Trophoblast cell (in vitro differentiated cells and primary cell): Measurements from ENCODE around the gene ELOVL2.

Source experiments
- DNase-seq, 2 donors: peaks; one replicate each; pipeline ENCODE4 v3.0.0-alpha.2; 2016
- H2AFZ ChIP-seq: 2 replicates; pipeline ENCODE4 v1.6.1; 2013; ENCODE audit warnings: low read length, moderate library complexity, mild to moderate bottlenecking; ENCODE audit not compliant: insufficient read depth, poor library complexity
- H2AK5ac ChIP-seq: 2 replicates; pipeline ENCODE4 v1.6.1; 2013; ENCODE audit warnings: mild to moderate bottlenecking, low read length
- H2BK120ac ChIP-seq: 2 replicates; pipeline ENCODE4 v1.6.1; 2013; ENCODE audit warnings: low read length, mild to moderate bottlenecking, moderate library complexity; ENCODE audit not compliant: insufficient read depth, poor library complexity
- H2BK12ac ChIP-seq: 2 replicates; pipeline ENCODE4 v1.6.1; 2013; ENCODE audit warnings: mild to moderate bottlenecking, low read length, moderate library complexity
- H2BK5ac ChIP-seq: 2 replicates; pipeline ENCODE4 v1.6.1; 2013; ENCODE audit warnings: low read length, low read depth, moderate library complexity, mild to moderate bottlenecking; ENCODE audit not compliant: poor library complexity
- H3K14ac ChIP-seq: 2 replicates; pipeline ENCODE4 v1.6.1; 2013; ENCODE audit warnings: mild to moderate bottlenecking, low read length
- H3K18ac ChIP-seq: 2 replicates; pipeline ENCODE4 v1.6.1; 2013; ENCODE audit warnings: mild to moderate bottlenecking, low read length
- H3K23ac ChIP-seq: 2 replicates; pipeline ENCODE4 v1.6.1; 2013; ENCODE audit warnings: low read length
- H3K27ac ChIP-seq: 2 replicates; pipeline ENCODE4 v1.5.1; 2013; ENCODE audit warnings: low read depth, mild to moderate bottlenecking, inconsistent platforms, low read length, moderate library complexity
- H3K27me3 ChIP-seq: 2 replicates; pipeline ENCODE4 v1.6.1; 2013; ENCODE audit warnings: inconsistent platforms, mild to moderate bottlenecking, low read length, moderate library complexity; ENCODE audit not compliant: insufficient read depth
- H3K36me3 ChIP-seq, 2 experiments: 1 replicate in 1 of 2; 2 replicates in 1 of 2; pipeline ENCODE4 v1.6.1; 2013; ENCODE audit warnings: low read length in 2 of 2, mild to moderate bottlenecking in 2 of 2, moderate library complexity in 1 of 2; ENCODE audit not compliant: insufficient read depth in 2 of 2, control insufficient read depth in 1 of 2
- H3K4ac ChIP-seq: 2 replicates; pipeline ENCODE4 v1.6.1; 2013; ENCODE audit warnings: low read depth, mild to moderate bottlenecking, low read length, moderate library complexity
- H3K4me1 ChIP-seq, 2 experiments: 1 replicate in 1 of 2; 2 replicates in 1 of 2; pipeline ENCODE4 v1.6.1; 2013; ENCODE audit warnings: low read length in 2 of 2, mild to moderate bottlenecking in 2 of 2, moderate library complexity in 1 of 2; ENCODE audit not compliant: insufficient read depth in 2 of 2, control insufficient read depth in 1 of 2
- H3K4me2 ChIP-seq: 2 replicates; pipeline ENCODE4 v1.6.1; 2013; ENCODE audit warnings: inconsistent platforms, mild to moderate bottlenecking, low read length, moderate library complexity
- H3K4me3 ChIP-seq: 2 replicates; pipeline ENCODE4 v1.5.1; 2013; ENCODE audit warnings: mild to moderate bottlenecking, low read depth, low read length, inconsistent platforms
- H3K79me1 ChIP-seq: one replicate; pipeline ENCODE4 v1.6.1; 2013; ENCODE audit warnings: low read length
- H3K79me2 ChIP-seq: 2 replicates; pipeline ENCODE4 v1.6.1; 2013; ENCODE audit warnings: low read length, mild to moderate bottlenecking; ENCODE audit not compliant: control insufficient read depth, insufficient read depth, poor library complexity
- H3K9ac ChIP-seq: 2 replicates; pipeline ENCODE4 v1.6.1; 2013; ENCODE audit warnings: mild to moderate bottlenecking, low read length
- H3K9me3 ChIP-seq: 2 replicates; pipeline ENCODE4 v1.6.1; 2013; ENCODE audit warnings: low read depth, mild to moderate bottlenecking, control low read depth, inconsistent platforms, low read length; ENCODE audit not compliant: insufficient read depth
- H4K12ac ChIP-seq: 2 replicates; pipeline ENCODE4 v1.6.1; 2013; ENCODE audit warnings: low read depth, mild to moderate bottlenecking, low read length, moderate library complexity
- H4K8ac ChIP-seq: 2 replicates; pipeline ENCODE4 v1.6.1; 2013; ENCODE audit warnings: low read depth, mild to moderate bottlenecking, low read length, moderate library complexity
- H4K91ac ChIP-seq: one replicate; pipeline ENCODE4 v1.6.1; 2013; ENCODE audit warnings: low read depth, mild to moderate bottlenecking, low read length, moderate library complexity
- WGBS: extraction: QIAGEN DNeasy Blood & Tissue Kit; methylation state at CpG from one replicate; pipeline ENCODE4 v1.1.7; 2013; ENCODE audit warnings: missing lambda C conversion rate; ENCODE audit not compliant: insufficient read length, insufficient coverage; ENCODE audit errors: extremely low coverage; 5-methylcytosine and 5-hydroxymethylcytosine counted together

The ELOVL2 gene

GRCh38 chr6:10981409-10981808, 62.7 kb downstream of the ELOVL2 start:
- H3K9ac ChIP-seq, result no peak overlapping the region
- H2AFZ ChIP-seq, result no peak overlapping the region
- no peaks in the 10 kb centered on the region for H3K9me3 ChIP-seq
- H4K8ac ChIP-seq, result no peak overlapping the region
- no peak overlapping the region for H3K27ac ChIP-seq
- no peak overlapping the region for H3K18ac ChIP-seq
- H2AK5ac ChIP-seq, result no peak overlapping the region
- no peak overlapping the region for H4K12ac ChIP-seq
- DNase-seq, result no peak
- no CpG with 5 or more reads among the region's 1 CpG for WGBS
- H3K4me1 ChIP-seq, result no peaks in the 10 kb centered on the region
- H2BK5ac ChIP-seq, result no peak overlapping the region
- H3K27me3 ChIP-seq, result no peaks in the 10 kb centered on the region
- H4K91ac ChIP-seq, result no peak overlapping the region
- no peaks in the 10 kb centered on the region for H3K36me3 ChIP-seq
- no peaks in the 10 kb centered on the region for H3K79me1 ChIP-seq
- H3K4me3 ChIP-seq, result no peak overlapping the region
- H3K4ac ChIP-seq, result no peak overlapping the region
- H3K23ac ChIP-seq, result no peak overlapping the region
- no peak overlapping the region for H2BK12ac ChIP-seq
- H2BK120ac ChIP-seq, result no peak overlapping the region
- no peak overlapping the region for H3K14ac ChIP-seq
- no peak overlapping the region for H3K4me2 ChIP-seq
- no peaks in the 10 kb centered on the region for H3K79me2 ChIP-seq

DNA sequence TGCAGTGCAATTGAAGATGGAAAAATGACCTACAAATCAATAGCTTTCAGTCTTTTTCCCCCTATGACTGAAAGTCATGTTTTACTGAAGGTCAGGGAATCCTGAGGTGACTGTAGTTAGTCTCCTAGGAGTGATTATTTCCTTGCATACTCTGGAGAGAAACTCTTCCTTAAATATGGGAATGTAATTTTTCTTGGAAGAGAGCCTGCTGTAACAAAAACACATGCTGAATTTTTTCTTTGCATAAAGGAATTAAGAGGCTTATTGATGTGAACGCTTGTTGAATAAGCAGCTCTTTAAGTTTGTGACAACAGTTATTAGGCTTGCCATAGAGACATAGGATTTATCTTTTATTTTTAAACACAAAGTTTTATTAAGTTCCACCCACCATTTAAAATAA, 64.5 kb downstream of the ELOVL2 start:
- no peak overlapping the region for H3K4me3 ChIP-seq
- no peak overlapping the region for H3K18ac ChIP-seq
- no peaks in the 10 kb centered on the region for H3K4me1 ChIP-seq
- no peak overlapping the region for H3K4ac ChIP-seq
- no peak overlapping the region for H2AK5ac ChIP-seq
- H3K79me2 ChIP-seq, result no peaks in the 10 kb centered on the region
- no peak overlapping the region for H3K9ac ChIP-seq
- no peaks in the 10 kb centered on the region for H3K9me3 ChIP-seq
- WGBS, result no CpG with 5 or more reads among the region's 1 CpG
- no peak overlapping the region for H4K8ac ChIP-seq
- no peak overlapping the region for H3K4me2 ChIP-seq
- H2BK5ac ChIP-seq, result no peak overlapping the region
- H3K23ac ChIP-seq, result no peak overlapping the region
- H3K27me3 ChIP-seq, result no peaks in the 10 kb centered on the region
- no peak overlapping the region for H3K27ac ChIP-seq
- no peak overlapping the region for H4K12ac ChIP-seq
- H2BK12ac ChIP-seq, result no peak overlapping the region
- no peak overlapping the region for H2AFZ ChIP-seq
- DNase-seq, result no peak
- no peaks in the 10 kb centered on the region for H3K79me1 ChIP-seq
- H3K36me3 ChIP-seq, result no peaks in the 10 kb centered on the region
- H2BK120ac ChIP-seq, result no peak overlapping the region
- no peak overlapping the region for H3K14ac ChIP-seq
- H4K91ac ChIP-seq, result no peak overlapping the region

DNA sequence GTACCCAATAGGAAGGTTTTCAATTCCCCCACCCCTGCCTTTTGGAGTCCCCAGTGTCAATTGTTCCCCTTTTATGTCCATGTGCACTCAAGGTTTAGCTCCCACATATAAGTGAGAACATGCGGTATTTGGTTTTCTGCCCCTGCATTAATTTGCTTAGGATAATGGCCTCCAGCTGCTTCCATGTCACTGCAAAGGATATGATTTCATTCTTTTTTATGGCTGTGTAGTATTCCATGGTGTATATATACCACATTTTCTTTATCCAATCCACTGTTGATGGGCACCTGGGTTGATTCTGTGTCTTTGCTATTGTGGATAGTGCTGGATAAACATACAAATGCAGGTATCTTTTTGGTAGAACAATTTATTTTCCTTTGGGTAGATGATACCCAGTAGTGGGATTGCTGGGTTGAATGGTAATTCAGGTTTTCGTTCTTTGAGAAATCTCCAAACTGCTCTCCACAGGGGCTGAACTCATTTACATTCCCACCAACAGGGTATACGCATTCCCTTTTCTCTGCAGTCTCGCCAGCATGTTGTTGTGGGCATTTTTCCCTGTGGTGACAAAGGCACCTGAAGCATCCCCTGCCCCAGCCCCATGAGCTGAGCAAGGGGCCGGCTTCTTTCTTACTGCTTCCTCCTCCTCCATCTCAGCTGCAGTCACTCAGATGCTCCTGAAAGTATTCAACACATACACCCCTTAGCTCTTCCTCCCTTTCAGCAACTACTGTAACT, 66.7 kb downstream of the ELOVL2 start:
- no peaks in the 10 kb centered on the region for H3K4me1 ChIP-seq
- no peak overlapping the region for H2AK5ac ChIP-seq
- no peaks in the 10 kb centered on the region for H3K79me2 ChIP-seq
- no peaks in the 10 kb centered on the region for H3K36me3 ChIP-seq
- no peak overlapping the region for H3K14ac ChIP-seq
- H2BK12ac ChIP-seq, result no peak overlapping the region
- no peak overlapping the region for H4K91ac ChIP-seq
- no peak overlapping the region for H3K4ac ChIP-seq
- H3K27ac ChIP-seq, result no peak overlapping the region
- H3K9me3 ChIP-seq, result no peaks in the 10 kb centered on the region
- no peak overlapping the region for H3K23ac ChIP-seq
- no peak overlapping the region for H4K8ac ChIP-seq
- no peak overlapping the region for H2AFZ ChIP-seq
- H2BK120ac ChIP-seq, result no peak overlapping the region
- H3K18ac ChIP-seq, result no peak overlapping the region
- no peak overlapping the region for H3K9ac ChIP-seq
- H2BK5ac ChIP-seq, result no peak overlapping the region
- WGBS, result no CpG with 5 or more reads among the region's 5 CpGs
- H3K4me2 ChIP-seq, result no peak overlapping the region
- H3K27me3 ChIP-seq, result no peaks in the 10 kb centered on the region
- no peaks in the 10 kb centered on the region for H3K79me1 ChIP-seq
- no peak overlapping the region for H3K4me3 ChIP-seq
- no peak for DNase-seq
- no peak overlapping the region for H4K12ac ChIP-seq

DNA sequence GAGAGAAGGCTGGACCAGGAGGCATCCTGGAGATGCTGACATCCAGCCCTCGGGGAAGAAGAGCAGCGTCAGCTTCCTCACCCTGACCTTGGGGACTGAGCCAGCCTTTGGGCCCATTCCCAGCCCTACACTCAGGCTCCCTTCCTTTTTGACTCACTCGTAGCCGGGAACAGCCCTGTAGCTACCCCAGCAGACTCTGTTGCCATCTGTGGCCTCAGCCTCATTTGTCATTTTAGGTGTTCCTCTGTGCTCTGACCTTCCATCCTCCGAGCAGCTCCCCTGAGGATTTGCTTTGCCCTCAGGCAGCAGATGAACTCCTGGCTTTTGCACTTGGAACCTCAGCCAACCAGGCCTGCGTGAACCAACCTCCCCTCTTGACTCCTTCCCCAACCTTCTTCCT, 67.5 kb downstream of the ELOVL2 start:
- H4K8ac ChIP-seq, result no peak overlapping the region
- H2AFZ ChIP-seq, result no peak overlapping the region
- DNase-seq, result no peak
- H2BK5ac ChIP-seq, result no peak overlapping the region
- no peak overlapping the region for H3K4me2 ChIP-seq
- H2BK120ac ChIP-seq, result no peak overlapping the region
- H3K9me3 ChIP-seq, result no peaks in the 10 kb centered on the region
- H3K23ac ChIP-seq, result no peak overlapping the region
- no peak overlapping the region for H3K14ac ChIP-seq
- H3K18ac ChIP-seq, result no peak overlapping the region
- no peaks in the 10 kb centered on the region for H3K4me1 ChIP-seq
- whole genome bisulfite sequencing, result no CpG with 5 or more reads among the region's 6 CpGs
- H3K79me1 ChIP-seq, result no peaks in the 10 kb centered on the region
- H3K9ac ChIP-seq, result no peak overlapping the region
- H4K12ac ChIP-seq, result no peak overlapping the region
- H4K91ac ChIP-seq, result no peak overlapping the region
- no peaks in the 10 kb centered on the region for H3K79me2 ChIP-seq
- no peak overlapping the region for H3K4ac ChIP-seq
- no peak overlapping the region for H2BK12ac ChIP-seq
- no peaks in the 10 kb centered on the region for H3K27me3 ChIP-seq
- no peak overlapping the region for H3K27ac ChIP-seq
- no peak overlapping the region for H2AK5ac ChIP-seq
- H3K36me3 ChIP-seq, result no peaks in the 10 kb centered on the region
- no peak overlapping the region for H3K4me3 ChIP-seq
